ENCODE results near the gene CACNA1G.

GRCh38 chr17:50585891-50586290 is 25.4 kb downstream of the CACNA1G start:
- no peak for TF ChIP-seq CTCF (IDR thresholded peaks at IDR 0.05; ENCODE audit: poor library complexity)
- no peak for TF ChIP-seq EZH2phosphoT487 (IDR thresholded peaks at IDR 0.05; ENCODE audit: low read depth, severe bottlenecking, unreplicated experiment)

Data from hepatocyte (in vitro differentiated cells).